GM21825 (cell line): Measurements from ENCODE around the gene SIM2.

ENCODE experiments used
- ATAC-seq: cut with Tn5 transposase; IDR thresholded peaks from one replicate; pipeline ENCODE4 v1.9.1; 2021; ENCODE audit warnings: mild to moderate bottlenecking, moderate library complexity; ENCODE audit not compliant: unreplicated experiment

SIM2 gene

DNA sequence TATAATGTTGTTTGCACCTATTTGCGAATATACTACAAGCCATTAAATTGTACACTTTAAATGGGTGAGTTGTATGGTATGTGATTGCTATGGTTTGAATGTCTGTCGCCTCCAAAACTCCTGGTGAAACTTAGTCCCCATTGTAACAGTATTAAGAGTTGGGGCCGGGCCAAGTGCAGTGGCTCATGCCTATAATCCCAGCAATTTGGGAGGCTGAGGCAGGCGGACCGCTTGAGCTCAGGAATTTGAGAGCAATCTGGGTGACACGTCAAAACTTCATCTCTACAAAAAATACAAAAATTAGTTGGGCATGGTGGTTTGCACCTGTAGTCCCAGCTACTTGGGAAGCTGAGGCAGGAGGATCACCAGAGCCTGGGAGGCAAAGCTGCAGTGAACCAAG lies 12.0 kb upstream of the SIM2 start:
- no peak for ATAC-seq

DNA sequence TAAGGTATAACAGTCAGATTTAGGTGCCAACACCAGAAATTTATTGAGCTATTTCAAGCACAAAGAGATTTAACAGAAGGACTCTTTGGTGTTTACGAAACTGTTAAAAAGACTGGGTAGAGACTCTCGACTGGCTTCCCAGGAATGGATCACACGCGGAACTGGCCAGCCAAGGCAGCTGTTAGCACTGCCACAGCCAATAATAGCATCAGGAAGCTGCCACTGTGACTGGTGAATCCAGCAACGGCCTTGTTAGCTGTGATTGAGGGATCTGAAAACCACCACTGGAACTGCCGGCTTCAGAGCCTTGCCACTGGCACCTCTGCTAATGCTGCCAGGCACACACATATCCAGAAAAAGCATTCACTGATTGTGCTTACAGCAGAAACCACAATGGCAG lies 10.6 kb upstream of the SIM2 start:
- ATAC-seq, result no peak

DNA sequence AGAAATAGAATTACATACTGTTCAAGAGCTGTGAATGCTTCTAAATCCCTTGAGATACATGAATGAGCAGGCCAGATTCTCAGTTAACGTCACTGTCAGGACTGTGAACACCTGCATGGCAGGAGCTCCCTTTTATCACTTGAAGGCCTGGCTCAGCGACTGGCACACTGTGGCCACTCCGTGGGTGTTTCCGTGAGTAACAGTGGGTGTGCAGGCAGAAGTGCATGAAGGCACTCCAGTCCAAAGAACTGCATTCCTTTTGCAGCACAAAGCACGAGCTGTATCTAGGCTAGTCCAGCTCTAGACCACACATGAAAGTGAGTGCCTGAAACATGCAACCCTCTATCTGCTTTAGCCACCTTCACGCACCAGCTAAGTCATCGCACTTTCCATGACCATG lies 9.6 kb upstream of the SIM2 start:
- no peak for ATAC-seq

DNA sequence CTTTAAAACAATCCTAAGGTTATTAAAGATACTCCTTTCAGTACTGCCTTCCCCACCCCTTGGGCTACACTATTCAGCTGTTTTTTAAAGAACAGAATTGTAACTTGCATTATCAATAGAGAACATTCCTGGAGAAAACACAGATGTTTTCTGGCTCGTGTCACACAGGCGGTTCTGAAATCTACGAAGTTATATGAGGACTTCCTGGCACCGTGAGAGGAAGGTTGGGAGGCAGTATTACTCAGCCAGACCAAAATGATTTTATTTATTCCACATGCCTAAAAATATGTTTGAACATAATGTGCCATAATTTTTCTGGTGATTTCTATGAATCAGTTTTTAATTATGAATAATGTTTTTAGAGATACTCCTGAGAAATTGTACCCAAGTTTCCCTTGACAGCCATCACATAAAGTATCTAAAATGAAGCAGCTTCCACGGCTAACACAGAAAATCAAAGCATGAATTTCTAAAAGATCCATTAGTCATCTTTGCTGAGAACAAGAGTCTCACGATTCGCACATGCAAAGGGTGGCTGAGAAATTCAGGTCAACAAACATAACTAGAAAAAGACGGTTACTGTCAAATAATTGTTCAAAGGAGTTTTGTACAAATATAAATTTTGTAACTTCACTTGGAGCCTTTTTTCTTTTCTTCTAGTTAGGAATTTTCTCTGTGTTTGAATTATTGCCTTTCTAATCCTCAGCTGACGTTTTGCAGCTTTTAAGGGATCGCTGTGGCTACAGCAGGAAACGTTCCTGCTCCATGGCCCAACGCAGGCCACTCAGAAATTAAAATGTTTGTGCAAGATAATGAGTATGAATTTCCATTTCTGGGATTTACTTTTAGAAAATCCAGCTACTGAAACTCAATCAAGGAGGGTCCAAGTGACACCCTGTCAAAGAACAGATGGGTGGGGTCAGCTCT lies 8.0 kb upstream of the SIM2 start:
- ATAC-seq, result no peak

DNA sequence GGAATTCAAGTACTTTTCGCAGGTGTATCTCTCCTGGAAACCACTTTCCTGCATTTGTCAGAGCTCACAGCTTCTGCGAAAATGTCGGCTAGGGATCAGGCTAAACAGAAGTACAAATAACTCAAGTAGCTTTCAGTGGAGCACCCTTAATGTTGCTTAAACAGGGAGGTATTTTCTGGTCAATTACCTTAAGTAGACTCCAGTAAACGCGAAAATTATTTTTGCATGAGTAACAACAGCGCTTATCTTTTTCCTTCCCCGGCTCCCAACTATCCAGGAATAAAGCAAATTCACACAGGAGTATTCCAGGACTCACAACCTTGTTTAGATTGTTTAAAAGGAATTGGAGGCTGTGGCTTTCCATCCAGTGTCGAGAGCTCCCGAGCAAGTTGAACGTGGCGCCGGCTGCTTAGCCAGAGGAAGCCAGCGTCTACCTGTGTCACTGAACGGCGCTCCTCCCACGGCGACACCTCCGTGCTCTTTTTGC lies 7.3 kb upstream of the SIM2 start:
- ATAC-seq, result no peak

DNA sequence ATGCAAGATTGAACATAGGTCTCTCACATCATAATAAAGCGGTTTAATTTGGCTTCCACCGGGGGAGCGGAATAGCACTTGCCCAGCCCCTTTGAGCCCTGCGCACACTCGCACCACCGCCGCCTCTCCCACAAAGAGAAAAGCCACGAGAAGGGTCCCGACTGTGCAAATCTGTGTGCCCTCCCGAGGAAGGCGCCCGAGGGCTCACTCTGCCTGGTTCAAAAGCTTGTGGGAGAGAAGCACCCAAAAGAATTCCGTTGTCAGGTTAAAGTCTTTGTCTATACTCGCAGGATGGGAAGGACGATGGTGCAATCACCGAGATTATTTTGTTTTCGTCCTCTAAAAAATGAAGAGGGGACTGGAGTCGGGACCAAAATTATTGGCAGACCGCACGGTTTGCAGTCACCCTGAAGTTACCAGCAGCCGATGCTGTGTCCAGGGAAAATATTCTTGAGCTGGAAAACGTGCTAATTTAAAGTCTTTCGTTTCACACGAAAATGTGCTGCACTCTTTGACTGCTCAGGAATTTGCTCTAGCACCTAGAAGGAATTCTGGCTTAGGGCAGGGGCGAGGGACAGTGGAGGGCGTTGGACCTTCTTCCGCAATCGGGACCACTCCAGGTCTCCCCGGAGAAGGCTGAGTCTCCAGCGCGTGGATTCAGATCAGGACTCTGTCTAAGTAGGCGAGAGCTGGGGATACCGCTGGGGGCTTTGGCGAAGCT lies 6.6 kb upstream of the SIM2 start:
- ATAC-seq, result no peak

DNA sequence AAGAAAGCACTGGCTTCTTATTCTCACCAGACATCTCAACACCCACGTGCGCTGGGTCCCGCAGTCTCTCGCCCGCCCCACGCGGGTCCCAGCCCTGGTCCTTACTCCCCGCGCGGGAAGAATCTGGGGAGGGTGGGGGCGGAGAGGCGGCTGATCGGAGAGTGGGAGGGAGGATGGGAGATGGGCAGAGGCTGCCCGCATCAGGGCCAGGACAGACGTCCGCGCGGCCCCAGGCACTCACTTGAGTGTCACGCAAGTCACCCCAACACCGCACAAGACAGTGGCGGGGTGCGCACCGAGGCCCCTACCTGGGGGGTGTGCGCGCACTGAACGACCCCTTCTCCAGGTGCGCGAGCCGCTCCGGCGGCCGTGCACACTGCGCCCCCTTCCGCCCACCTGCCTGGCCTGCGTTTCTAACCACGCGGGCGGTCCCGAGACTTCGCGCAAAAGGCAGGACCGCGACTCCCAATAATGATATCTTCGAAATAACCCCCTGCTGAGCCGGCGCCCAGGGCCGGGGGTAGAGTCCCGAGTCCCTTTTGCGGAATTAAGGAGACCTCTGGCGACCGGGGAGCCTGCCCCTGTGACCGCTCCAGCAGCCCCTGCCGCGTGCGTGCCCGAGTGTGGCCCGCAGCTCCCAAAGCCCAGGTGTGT lies 6.0 kb upstream of the SIM2 start:
- no peak for ATAC-seq

DNA sequence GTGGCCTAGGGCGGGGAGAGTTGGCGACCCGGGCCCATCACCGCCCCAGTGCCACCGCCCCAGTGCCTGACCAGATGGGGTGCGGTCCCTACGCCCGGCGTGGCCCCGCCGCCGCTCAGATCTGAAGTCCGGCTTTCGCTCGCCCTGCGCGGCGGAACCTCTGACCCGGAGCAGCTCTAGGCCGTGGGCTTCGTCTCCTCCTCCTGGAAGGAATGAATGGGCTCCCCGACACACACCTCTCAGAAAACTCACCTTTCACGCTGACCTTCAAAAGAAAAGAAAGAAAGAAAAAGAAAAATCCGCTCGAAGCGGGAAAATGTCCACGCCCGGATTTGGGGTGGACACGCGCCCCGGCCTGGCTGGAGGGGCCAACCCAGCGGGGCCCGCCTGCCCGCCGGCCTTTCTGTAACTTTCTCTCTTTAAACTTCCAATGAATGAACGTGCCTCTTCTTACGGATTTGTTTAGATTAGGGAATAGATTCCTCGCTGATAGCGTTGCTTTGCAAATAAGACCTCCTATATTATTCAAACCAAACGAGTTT lies 5.4 kb upstream of the SIM2 start:
- no peak for ATAC-seq

DNA sequence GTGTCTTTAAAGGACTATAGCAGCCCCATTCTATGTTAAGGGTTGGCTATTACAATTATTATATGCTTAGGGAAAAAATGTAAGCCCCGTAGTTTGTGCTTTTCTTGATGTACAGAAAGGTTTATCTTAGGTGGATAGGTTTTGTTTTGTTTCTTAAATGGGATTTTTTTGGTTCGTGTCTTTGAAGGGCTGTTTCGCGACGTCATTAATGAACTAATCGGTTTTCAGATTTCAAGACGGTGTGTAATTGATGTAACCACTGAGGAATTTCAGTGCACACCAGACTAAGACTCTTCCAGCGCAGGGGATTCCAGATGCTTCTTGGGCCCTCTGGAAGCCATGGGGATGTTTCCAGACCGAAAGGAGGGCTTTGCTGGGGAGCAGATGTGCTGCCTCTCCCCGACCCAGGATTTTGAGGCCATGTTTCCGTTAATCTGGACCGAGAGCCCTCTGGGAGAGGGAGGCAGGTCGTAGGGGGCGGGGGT lies 4.8 kb upstream of the SIM2 start:
- ATAC-seq, result no peak

DNA sequence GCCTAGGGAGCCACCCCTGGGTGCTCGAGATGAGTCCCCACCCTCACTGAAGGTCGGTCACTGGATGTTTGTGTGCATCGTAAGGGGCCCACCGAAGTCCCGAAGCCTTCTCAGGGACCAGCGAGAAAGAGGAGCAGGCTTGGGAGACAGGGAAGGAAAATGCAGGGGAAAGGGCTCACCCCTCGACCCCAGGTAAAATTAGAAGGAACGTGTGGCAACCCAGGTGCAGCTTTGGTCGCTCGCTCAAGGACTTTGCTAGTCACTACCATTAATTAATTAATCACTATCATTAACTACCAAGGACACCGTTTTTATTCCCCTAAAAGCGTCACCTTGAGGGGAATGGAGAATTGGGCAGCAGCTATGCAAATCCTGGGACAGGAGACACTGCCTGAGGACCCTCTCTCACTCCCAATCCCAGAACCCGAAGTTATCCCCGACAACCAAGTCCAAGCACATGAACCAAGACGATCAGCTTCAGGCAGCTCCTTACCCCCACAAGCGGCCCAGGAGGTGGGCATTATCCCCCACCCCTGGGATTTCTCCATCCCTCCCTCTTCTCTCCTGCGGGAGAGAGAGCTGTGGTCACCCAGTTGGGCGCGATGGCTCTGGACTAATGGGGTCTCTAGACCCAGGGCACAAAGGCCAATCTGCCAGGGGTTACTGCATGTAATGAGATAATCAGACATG lies 4.2 kb upstream of the SIM2 start:
- no peak for ATAC-seq

DNA sequence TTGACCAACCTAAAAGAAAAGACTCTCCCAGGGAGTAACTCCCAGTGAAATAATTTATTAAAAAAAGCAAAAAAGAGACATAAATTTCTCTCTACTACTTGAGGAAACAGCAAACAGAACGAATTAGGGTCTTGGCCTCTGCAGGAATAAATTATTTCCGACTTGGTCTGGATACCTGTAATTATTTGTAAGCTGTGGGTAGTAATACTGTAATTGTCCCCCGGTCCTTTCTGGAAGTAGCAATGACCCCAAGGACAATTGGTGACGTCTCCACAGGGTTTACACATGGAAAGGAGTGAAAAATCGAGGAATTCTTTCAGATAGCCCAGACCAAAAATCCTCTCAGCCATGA lies 3.7 kb upstream of the SIM2 start:
- ATAC-seq, result no peak

DNA sequence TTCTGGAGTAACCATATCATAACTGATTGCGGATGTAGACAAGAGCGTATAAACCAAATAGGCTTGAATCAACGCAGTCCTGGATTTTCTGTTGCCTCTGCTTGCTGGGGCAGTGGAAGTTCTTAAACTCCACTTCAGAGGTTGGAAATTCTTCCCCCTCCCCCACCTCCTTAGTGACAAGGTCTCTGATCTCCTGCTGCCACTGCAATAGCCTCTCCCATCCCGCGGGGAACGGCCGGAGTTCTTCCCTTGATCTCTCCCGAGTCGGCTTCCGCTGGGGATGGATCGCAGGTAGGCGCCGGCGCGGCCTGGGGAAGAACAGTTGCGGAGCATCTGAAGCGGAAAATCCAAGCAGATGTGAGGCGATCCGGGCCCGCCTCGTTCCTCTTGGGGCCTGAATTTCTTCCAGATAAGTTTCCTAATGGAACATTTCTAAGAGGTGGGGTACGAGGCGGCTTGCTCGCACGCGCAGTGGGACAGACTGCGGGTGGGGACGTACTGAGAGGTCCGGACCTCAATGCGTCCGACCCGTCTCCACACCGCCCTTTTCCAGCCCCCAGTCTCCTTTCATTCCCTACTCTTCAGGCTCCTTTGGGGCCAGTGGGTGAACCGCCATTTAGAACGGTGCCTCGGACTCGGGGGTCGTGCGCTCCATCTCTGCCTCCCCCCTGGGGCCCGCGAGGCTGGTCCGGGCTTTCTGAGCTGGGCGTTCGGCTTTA lies 3.1 kb upstream of the SIM2 start:
- no peak for ATAC-seq

DNA sequence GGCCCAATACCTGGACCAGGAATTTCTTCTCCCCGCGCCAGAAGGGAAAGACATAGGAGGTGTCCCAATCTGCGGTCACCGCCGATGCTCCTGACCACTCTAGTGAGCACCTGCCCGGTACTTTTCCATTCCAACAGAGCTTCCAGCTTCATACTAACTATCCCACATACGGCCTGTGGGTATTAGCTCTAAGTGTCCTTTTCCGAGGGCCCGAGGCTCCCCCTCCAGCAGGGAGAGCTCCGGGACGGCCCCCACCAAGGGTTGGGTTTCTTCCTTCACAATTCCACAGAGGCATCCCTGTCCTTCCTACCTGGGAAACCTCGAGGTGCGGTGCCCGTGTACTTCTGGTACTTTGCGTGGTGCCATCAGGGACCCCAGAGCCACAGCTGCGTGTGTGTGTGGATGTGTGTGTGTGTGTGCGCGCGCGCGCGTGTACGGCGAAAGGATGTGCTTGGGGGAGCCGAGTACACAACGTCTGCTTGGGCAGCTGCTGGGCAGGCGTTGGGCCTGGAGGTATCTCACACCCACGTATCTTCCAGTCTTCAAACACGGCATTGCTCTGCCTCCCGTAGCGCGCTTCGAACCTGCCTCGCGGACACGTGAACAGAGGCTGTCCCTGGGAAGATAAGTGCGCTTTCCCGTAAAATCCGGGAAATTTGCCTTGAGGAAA lies 2.4 kb upstream of the SIM2 start:
- ATAC-seq, result no peak

DNA sequence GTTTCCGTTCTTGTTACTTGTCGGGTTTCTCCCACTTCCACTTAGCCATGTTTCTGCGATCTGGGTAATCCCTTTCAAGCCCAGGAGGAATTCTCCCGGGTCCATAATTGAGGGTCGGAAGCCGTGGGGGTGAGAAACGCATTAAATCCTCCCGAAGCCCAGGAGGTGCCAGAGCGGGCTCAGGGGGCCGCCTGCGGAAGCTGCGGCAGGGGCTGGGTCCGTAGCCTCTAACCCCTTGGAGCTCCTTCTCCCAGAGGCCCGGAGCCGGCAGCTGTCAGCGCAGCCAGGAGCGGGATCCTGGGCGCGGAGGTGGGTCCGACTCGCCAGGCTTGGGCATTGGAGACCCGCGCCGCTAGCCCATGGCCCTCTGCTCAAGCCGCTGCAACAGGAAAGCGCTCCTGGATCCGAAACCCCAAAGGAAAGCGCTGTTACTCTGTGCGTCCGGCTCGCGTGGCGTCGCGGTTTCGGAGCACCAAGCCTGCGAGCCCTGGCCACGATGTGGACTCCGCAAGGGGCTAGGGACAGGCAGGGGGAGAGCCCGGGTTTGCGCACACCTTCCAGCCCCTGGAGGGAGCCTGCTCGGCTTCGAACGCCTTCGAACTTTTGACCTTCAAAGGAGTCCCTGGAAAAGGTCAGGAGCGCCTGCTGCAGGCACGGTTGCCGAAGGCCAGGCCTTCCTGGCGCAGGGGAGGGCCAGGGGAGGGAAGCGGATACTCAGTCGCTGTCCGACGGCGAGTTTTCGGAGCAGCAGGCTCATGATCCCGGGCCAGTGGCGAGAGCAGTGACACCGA lies 1.7 kb upstream of the SIM2 start:
- no peak for ATAC-seq

DNA sequence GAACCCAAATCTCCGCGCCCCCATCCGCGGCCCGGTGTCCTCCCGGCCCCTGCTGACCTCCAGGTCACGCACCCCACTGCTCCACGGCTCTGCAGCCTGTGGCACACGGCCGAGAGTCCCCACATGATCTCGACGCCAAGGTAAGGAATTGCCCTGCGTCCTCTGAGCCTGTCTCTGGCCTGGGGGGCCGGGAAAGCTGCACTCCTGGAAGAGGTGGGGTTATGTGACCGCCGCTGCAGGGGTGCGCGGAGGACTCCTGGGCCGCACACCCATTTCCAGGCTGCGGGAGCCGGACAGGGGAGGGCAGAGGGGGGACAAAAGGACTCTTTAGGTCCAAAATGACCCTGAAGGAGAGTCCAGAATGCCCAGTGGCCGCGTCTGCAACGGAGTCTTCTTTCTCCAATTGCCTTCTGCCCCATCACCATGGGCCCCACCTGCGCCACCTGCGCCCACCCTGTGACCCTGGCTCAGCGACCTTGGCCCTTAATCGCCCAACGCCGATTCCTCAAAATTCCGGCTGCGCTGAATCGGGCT lies 997 bp upstream of the SIM2 start:
- no peak for ATAC-seq

DNA sequence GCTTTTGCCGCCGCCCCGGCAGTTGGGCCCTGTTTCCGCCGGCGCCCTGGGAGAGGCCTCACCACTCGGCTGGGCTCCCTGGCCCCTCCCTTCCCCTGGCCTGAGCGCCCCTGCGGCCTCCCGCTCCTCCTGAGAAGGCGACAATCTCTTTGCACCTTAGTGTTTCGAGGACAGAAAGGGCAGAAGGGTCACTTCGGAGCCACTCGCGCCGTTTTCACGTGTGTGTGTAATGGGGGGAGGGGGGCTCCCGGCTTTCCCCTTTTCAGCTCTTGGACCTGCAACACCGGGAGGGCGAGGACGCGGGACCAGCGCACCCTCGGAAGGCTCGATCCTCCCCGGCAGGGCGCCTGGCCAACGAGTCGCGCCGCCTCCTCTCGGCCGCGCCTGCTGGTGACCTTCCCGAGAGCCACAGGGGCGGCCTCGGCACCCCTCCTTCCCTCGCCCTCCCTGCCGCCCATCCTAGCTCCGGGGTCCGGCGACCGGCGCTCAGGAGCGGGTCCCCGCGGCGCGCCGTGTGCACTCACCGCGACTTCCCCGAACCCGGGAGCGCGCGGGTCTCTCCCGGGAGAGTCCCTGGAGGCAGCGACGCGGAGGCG lies 432 bp upstream of the SIM2 start:
- ATAC-seq, result no peak

DNA sequence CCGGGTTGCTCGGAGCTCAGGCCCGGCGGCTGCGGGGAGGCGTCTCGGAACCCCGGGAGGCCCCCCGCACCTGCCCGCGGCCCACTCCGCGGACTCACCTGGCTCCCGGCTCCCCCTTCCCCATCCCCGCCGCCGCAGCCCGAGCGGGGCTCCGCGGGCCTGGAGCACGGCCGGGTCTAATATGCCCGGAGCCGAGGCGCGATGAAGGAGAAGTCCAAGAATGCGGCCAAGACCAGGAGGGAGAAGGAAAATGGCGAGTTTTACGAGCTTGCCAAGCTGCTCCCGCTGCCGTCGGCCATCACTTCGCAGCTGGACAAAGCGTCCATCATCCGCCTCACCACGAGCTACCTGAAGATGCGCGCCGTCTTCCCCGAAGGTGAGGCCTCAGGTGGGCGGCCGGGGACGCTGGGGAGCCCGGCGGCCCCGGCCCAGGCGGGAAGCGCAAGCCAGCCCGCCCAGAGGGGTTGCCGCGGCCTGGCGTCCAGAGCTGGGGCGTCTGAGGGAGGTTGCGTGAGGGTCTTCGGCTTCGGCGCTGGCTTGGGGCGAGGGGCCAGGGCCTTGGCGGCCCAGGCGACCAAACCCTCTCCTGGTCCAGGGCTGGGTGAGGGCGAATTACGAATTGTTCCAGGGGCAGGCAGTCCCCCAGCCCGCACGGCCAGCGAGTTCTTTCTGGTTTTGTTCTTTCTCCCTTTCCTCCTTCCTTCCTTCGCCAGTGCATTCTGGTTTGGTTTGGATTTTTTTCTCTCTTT lies 805 bp downstream of the SIM2 start:
- ATAC-seq, result no peak
